ENCODE measurements around the gene CLSTN2. TPM values are rescaled to one million over a fixed set of nuclear protein-coding genes. Genes with fewer than 3 reads are reported as not detected.

Gene CLSTN2
- total RNA-seq, 2 donors from 2014 or later, result 13.6 to 28.3 TPM

DNA sequence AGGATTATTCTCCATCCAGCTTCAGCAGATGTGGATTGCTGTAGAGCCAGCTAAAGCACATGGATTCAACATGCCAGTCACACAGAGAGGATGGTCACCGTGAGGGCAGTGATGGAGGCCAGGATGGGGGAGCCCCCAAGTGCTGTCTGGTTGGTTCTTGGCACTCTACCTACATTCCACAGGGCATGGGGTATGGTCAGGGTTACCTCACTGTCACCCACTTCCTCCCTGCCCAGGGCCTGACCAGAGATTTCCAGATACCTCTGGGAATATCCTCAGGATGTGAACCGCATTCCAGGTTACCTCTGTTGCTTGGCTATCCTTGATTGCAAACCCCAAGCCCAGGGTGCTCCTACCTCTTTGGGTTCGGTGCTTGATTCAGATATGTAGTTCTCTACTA lies 595.6 kb downstream of the CLSTN2 start:
- TF ChIP-seq, protein P1, sequence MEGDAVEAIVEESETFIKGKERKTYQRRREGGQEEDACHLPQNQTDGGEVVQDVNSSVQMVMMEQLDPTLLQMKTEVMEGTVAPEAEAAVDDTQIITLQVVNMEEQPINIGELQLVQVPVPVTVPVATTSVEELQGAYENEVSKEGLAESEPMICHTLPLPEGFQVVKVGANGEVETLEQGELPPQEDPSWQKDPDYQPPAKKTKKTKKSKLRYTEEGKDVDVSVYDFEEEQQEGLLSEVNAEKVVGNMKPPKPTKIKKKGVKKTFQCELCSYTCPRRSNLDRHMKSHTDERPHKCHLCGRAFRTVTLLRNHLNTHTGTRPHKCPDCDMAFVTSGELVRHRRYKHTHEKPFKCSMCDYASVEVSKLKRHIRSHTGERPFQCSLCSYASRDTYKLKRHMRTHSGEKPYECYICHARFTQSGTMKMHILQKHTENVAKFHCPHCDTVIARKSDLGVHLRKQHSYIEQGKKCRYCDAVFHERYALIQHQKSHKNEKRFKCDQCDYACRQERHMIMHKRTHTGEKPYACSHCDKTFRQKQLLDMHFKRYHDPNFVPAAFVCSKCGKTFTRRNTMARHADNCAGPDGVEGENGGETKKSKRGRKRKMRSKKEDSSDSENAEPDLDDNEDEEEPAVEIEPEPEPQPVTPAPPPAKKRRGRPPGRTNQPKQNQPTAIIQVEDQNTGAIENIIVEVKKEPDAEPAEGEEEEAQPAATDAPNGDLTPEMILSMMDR (IDR thresholded peaks at IDR 0.05), result no peak
- Histone ChIP-seq H3K27me3 (no peaks in the 10 kb centered on the region), H3K4me1 (peaks cover 0 to 5% of the 10 kb centered on the region in 2 donors), H3K36me3 (no peaks in the 10 kb centered on the region), H3K4me3 (no peak overlapping the region), H3K27ac (no peak overlapping the region), H3K9me3 (no peaks in the 10 kb centered on the region)
- DNase-seq (ENCODE audit: low spot score), result no peak

DNA sequence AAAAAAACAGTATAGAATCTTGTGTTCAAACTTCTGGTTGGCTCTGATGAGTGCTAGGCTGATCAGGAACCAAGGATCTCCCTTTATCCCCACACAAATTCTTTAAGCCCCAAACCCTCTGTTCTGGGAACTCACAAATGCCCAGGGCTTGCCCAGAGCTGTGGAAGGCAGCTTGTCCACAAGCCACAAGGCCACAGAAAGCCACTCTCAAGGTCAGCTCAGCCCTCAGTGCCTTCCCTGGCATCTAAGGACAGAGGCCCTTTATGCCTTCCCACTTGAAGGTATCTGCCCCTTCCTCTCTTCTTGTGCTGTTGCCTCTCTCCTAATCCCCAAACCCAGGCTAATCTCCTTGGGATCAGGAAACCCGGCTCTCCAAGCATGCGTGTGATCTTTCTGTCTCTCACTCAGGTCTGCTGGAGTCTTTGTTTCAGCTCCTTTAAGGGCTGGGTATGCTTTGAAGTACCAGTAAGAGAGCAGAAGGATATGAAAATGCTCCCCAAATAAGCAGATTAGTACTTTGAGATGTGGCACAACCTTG lies 597.9 kb downstream of the CLSTN2 start:
- H3K36me3 ChIP-seq, result no peaks in the 10 kb centered on the region
- peaks cover 0 to 5% of the 10 kb centered on the region in 2 donors for H3K4me1 ChIP-seq
- H3K9me3 ChIP-seq, result no peaks in the 10 kb centered on the region
- no peak for DNase-seq (ENCODE audit: low spot score)
- H3K27ac ChIP-seq, result no peak overlapping the region
- H3K27me3 ChIP-seq, result no peaks in the 10 kb centered on the region
- TF ChIP-seq, protein P1 (IDR thresholded peaks at IDR 0.05), result no peak
- no peak overlapping the region for H3K4me3 ChIP-seq

DNA sequence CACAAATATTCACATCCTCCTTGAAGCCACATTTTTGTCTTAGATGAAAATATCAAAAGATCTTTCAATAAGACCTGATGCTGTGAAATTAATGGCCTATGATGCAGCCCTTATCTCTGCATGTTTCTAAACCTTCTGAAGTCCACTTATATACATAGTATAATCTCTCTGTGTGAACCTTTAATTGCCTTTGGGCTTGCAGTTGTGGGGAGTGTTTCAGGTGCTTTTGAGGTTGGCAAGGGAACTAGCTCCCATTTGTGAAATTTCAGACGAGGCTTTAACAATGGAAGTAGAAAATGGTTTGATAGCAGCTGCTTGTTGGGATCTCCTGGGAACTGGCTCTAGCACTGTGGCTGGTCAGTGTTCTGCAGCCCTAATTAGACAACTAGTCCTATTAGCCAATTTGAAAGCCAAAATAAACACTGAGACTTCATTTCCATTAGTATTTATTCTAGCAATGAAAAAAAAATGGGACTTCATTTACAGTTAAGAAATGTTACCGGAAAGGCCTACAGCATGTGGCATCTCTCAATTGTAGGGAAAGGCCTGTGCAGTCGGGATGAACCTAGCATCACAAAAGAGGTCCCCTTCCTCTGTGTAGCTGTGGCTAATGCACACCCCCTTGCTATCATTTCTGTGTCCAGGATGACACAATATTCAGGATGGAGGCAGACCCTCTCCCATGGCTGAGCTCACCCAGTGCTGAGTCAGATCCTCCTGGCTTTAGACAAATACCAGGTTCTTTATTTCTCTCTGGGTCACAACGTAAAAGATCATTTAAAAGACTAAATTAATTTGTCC lies 602.1 kb downstream of the CLSTN2 start:
- TF ChIP-seq, protein P1 (IDR thresholded peaks at IDR 0.05), result no peak
- no peaks in the 10 kb centered on the region for H3K4me1 ChIP-seq

DNA sequence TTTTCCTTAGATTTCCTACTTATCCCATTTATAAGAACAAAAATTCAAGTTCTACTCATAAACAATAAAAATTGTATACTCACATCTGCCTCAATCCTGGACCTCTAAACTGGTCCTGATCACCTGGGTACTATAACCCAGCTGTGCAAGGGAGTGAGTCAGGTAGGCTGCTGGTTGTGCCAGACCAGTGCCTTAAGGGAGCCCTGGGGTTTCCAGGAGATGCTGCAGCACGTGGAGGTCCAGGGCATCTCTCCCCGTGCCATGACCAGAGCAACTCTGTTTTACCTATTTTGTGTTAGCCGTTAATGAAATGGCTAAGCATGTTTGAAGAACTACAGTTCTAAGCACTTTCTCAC lies 602.7 kb downstream of the CLSTN2 start:
- Histone ChIP-seq H3K4me1 (no peaks in the 10 kb centered on the region), H3K27me3 (no peaks in the 10 kb centered on the region), H3K36me3 (no peaks in the 10 kb centered on the region), H3K27ac (no peak overlapping the region), H3K4me3 (no peak overlapping the region), H3K9me3 (no peaks in the 10 kb centered on the region)
- DNase-seq (ENCODE audit: low spot score), result no peak
- TF ChIP-seq, protein P1 (IDR thresholded peaks at IDR 0.05), result no peak

More for the DNA sequence above, 602.1 kb downstream of the CLSTN2 start:
- Histone ChIP-seq H3K27me3 (no peaks in the 10 kb centered on the region), H3K4me3 (no peak overlapping the region), H3K36me3 (no peaks in the 10 kb centered on the region), H3K27ac (no peak overlapping the region), H3K9me3 (no peaks in the 10 kb centered on the region)
- DNase-seq (ENCODE audit: low spot score), result no peak

DNA sequence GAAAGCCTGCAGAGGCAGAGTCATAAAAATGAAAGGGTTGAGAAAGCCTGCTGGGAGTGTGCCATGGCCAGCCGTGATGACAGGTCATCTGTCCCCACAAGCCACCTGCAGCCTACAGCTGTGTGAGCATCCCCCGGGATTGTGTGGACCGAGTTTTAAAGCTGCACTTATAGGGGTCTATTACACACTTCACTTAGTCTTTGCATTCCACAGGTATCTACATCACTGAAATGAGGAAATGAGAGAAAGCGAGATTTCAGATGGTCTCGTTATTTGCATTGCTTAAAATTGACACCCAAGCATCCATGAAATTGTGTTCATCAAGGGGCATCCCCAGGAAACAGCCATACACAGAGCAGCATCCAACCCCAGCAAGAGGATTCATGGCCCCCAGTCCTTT lies 605.3 kb downstream of the CLSTN2 start:
- H3K4me3 ChIP-seq, result no peak overlapping the region
- TF ChIP-seq, protein P1 (IDR thresholded peaks at IDR 0.05), result no peak
- no peak overlapping the region for H3K27ac ChIP-seq
- no peak for DNase-seq (ENCODE audit: low spot score)
- no peaks in the 10 kb centered on the region for H3K36me3 ChIP-seq
- H3K27me3 ChIP-seq, result no peaks in the 10 kb centered on the region
- no peaks in the 10 kb centered on the region for H3K9me3 ChIP-seq
- no peaks in the 10 kb centered on the region for H3K4me1 ChIP-seq

All from right atrium auricular region (tissue), 2 donors.